Measurements from ENCODE around the gene SPON1.

SPON1 gene

DNA sequence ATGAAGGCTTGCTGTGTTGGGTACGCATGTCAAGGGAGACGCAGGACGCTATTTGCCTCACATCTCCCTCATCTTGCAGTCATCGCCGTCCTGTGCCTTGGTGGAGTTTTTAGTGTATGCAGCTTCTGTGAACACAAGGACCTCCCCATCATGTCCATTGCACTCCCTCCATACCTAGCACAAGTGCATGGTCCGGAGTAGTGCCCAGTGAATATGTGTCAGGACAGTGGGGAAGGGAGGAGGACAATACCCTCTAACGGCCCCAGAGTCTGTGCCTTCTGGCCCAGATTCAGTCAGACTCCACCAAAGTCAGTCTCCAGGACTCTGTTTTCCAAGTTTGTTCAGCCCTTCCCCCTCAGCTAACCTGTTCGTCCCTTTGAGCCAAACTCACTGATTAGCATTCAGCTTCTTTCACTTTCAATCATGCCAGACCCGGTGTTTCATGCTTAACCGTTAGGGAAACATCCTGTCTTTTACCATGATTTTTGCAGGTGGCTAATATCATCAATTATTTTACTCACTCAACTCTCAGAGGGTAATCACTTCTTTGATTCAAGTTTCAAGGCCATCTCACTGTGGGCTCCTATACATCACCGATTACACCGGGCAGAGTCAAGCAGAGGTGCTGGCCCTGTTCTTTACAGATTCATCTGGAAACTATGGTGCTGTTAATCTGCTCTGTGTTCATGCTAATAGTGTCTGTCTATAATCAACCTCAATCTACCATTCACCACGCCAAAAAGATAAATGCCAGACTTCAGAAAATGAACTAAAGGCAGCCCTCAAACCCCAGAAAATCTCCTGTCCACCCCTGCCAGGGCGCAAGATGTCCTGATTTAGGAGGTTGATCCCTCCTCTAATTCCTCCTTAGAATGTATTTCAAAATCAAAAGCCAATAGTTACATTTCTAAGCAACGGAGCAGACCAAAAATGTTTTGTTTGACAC, 240.0 kb downstream of the SPON1 start:
- DNase-seq, result no peak

DNA sequence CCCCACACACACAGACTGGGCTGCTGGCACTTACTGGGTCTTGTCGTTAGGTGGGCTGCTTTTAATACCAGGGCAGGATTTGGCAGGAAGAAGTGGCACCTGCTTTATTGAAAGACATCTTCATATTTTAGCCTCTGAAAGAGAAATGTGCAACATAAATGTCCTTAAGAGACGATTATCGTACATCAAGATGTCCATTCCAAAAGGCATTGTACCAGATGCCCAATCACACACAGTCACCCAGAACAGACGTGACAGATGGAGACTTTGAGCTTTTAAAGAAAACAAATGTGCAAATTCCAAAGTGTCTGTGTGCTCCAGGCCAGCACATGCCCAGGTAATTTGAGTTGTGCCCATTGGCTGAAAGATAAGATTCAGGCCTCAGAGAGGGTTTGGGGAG, 240.8 kb downstream of the SPON1 start:
- no peak for DNase-seq

DNA sequence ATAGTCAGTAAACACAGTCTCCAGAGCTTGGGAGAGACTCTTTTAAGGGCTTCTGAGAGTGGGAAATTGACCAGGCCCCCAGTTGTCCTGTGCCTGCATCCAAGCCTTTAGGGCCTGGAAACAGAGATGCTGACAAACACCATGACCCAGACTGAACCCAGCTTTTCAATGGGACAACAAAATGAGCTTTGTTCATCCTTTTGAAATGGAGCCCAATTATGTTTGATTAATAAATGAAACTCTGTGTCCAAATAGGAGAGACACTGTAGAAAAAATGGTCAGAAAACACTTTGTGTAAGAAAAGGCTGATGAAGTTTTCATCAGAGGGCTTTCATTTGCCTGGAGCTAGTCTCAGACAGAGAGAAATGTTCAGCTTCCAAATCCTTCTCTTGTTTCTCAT, 250.5 kb downstream of the SPON1 start:
- DNase-seq, result no peak

DNA sequence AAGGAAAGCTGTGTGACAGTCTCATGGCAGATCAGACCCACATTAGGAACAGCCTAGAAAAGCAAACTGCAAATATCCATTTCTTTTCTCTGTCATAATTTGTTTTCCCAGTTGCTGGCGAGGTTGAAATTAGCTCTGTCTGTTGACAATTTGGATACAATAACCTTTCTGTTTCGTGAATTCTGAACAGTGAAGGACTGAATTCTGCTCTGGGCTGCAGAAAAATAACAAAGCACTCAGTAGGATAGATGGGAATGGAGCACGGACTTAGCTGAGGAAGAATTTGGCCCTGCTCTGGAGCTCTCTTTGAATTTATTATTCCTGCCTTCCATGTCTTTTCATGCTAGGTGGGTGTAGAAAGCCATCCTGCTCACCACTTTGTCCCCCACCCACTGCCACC, 256.2 kb downstream of the SPON1 start:
- no peak for DNase-seq

DNA sequence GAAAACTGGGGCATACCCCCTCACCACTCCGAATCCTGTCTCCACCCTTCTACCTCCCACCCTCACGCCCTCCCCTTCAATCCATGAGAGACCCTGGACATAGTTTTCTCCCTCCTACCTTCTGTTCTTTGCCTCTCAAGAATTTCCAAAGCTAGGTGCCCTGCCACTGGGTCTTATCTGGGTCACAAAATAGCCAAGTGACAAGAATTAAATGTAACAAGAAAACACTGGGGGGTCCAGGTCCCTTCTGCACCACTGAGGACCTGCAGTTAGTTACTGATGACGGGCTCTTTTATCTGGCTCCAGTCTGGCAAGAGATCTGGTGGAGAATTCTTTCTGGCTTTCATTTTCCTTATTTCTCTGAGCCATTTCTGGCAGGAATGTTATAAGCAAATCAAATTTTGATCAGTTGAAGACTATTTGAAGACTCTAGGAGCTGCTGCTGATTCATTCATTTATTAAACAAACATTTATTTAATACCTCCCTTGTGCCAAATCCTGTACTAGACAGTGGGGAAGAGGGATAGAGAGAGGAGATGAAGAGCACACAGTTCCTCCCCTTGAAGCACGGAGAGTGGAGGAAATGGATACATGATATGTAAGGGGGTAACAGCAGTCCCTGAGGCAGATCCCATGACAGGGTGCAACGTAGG, 261.2 kb downstream of the SPON1 start:
- no peak for DNase-seq

DNA sequence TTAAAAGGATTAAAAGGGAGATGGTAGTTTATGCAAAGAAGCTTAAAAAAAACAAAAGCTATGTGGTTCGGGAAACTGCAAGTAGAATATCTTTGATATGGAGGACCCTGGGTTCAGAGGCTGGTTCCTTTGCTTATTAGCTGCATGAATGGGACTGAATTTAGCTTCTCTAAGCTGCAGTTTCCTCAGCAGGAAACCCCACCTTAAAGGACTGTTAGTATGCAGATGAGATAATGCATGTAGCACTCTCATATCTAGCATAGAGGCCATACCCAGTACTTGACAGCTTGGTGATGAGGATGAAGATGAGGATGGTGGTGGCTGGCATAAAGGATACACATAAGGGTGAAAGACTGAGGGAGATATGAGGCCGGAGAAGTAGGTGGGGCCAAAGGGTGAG, 261.9 kb downstream of the SPON1 start:
- DNase-seq, result no peak

DNA sequence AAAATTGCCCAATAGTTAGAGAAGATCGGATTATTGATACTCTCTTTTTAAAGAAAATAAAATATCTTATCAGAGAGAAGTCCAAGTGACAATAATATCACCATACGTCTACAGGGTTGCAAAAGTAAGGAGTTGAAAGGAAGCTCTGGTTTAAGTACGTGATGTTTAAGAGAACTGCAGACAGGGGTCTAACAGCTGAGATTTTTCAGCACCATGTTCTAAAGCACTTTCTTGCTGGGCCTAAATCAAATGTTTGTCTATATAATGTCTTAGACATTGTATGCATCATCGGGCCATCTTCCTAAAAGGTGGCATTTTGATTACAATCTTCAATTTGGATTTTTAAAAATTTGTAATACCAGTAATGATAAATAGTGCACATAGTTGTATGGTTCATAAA, 263.1 kb downstream of the SPON1 start:
- DNase-seq, result no peak

DNA sequence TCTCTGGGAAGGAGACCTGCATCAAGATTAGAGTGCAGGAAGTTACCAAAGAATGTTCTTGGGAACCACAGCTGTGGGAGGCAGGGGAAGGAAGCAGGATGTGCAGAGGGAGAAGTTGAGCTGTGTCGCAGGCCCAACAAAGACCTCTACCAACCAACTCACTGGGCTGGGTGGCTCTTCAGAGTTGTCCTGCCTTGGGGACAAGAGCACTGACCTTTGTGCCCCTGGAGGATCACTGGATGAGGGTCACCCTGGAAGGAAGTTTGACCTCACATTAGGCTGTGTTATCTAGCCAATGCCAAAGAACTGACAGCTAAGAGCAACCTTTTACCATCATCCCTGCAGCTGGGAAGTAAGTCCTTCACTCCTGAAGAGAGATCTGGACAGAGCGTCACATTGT, 265.8 kb downstream of the SPON1 start:
- DNase-seq, result no peak

DNA sequence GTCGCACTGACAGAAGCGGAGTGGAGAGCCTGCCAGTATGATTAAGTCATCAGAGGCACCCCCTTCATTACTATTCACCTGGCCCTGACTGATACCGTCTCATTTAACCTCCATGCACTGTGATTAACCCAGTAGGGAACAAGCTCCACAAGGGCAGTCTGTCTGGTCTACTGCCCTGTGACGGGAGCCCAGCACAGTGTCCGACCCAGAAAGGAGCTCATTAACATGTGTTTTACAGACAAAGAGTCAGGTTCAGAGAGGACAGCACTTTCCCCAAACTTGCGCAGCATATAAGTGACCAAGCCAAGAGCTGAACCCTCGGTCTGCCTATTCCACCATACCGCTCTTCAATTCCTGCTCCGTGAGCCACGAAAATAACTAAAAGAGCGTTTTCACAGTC, 266.9 kb downstream of the SPON1 start:
- DNase-seq, result no peak

DNA sequence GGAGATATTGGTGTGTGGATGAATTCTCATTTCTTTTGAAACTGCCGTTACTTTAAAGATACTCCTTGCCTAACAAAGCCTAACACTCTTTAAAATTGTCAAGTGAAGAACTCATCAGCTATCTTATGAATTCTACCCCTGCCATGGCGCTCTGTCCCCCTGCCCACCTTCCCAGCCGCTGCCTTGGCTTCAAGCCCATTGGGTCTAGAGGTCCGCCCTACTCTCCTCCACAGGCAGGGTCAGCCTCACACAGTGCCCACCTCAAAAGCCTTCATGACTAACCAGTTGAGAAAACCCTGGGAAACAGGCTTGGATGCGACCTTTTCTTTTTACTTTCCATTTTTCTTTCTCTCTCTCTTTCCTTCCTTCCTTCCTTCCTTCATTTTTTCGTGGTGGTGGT, 267.9 kb downstream of the SPON1 start:
- no peak for DNase-seq

DNA sequence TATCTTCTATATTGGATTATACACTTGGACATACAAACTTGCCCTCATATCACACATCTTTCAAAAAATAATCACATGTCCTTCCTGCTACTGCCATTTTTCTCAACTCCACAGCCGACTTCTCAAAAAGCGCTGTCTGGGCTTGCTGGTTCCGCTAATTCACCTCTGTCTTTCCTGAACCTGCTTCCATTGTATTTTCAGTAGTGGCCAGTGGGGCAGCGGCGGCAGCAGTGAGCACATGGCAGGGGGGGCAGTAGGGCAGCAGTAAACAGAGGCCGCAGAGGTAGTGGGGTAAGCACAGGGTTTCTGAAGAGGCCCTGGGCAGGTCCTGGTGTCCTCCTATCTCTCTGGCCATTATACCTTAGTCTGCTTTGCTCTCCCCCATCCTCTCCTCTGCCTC, 270.1 kb downstream of the SPON1 start:
- DNase-seq, result no peak

DNA sequence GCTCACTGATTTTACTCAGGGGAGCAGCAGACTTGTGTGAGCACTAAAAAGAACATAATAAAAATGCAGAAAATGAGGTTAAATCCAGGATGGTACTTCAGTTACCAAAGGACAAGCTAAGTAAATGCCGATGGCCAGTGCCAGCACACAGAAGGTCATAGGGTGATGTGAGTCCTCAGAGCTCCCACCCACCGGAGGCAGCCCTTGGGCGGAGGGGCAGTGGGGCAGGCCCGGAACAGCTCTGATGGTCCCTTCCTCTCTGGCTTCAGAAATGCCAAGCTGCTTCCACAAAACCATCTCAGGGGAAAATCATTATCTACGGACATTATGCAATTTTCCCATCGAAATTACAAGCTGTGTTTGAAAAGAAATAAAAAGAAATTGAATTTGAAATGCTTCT, 271.9 kb downstream of the SPON1 start:
- no peak for DNase-seq

DNA sequence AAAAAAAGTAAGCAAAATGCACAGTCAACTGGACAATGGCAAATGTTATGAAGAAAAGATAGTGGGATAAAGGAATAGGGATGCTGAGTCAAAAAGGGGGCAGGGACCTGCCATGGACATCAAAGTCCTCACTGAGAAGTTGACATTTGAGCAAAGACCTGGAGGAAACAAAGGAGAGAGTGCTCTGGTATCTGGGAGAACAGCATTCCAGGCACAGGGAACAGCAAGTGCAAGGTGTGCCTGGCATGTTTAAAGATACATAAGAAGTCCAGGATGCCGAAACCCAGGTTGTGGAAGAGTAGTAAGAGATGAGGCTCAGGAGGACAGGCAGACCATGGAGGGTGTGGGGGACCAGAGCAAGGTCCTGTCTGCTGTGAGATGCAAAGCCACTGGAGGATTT, 273.2 kb downstream of the SPON1 start:
- no peak for DNase-seq

DNA sequence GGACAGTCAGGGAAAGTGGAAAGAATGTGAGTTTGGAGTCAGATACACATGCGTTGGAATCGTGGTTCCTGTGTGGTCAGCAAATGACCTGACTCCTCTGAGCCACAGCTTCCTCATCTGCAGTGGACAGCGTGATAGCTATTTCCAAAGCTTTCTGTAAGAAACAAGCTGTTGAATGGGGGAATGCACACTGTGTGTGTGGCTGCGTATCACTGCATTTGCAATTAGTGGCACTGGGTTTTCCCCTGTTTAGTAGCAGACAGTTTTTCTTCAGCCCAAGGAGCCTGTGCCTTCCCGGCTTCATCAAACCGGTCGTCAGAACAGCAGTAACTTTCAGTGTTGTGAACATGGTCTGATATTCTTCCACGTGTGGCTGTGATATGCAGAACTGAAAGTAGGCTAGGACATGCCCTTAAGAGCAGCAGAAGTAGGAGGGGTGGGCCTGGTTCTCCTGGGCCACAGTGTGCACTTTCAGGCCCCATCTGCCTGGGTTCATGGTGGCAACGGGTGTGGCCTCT, 275.0 kb downstream of the SPON1 start:
- no peak for DNase-seq

DNA sequence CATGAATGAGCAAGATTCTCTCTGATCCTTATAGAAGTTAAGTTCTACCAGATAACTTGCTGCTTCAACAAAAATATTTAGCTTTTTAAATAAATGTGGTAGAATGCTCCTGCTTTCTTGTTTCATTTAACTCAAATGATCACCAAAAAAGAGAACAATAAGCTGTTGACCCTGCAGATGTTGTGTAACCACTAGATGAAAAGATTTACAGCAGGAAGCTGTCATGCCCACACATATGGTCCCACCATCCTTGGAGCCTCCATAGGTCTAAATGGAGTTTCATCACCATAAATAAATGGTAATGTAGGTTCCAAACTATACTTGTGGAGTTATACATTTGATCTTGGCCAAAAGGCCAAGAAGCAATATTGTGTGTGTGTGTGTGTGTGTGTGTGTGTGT, 277.7 kb downstream of the SPON1 start:
- no peak for DNase-seq

DNA sequence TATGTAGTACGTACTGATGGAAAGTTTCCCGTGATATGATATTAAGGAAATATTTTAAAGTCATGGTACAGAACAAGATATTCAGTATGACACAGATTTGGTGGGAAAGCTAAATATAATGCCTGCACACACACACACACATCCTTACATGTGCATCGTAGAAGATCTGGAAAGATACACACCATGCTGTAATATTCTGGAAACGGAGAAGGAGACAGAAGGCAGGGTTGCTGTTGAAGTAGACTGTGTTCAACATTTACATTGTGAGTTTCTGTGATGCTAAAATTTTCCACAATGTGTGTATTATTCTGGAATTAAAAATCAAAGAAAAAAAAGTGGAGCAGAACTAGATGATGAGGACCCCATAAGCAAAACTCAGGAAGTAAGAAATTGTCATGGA, 278.4 kb downstream of the SPON1 start:
- DNase-seq, result no peak

DNA sequence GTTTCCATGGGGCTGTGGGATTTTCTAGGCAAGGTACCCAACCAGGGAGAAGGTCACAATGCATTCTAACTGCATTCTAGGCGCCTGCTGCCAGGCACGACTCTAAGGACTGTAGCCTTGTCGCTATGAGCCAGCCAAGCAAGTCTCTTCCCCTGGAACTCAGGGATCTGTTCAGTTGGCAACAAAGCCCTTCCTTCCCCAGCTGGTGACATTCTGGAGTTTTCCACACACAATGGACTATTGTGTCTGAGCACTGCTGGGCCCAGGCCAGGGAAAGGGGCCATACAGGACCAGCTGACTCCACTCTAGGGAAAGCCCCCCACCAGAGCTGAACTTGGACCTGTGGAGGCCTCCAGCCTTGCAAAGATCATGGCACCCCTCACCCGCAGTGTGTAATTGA, 279.7 kb downstream of the SPON1 start:
- DNase-seq, result no peak

DNA sequence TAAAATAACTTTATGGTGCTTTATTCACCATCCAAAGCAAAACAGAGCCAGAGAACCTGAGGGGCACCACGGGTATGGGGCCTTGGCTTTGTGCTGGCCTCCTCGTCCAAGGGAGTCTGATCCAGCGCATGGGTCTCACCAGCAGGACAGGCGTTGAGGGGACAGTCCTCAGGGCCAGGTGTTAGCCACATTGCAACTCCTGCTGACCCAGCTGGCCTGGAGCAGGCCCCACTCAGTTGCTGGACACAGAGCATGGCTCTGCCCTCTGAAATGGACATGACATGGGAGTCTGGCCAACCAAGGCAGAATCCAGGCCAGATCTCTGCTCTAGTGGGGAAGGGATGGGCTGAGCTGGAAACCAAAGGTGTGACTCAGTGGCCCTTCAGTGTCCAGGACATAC, 280.2 kb downstream of the SPON1 start:
- no peak for DNase-seq

DNA sequence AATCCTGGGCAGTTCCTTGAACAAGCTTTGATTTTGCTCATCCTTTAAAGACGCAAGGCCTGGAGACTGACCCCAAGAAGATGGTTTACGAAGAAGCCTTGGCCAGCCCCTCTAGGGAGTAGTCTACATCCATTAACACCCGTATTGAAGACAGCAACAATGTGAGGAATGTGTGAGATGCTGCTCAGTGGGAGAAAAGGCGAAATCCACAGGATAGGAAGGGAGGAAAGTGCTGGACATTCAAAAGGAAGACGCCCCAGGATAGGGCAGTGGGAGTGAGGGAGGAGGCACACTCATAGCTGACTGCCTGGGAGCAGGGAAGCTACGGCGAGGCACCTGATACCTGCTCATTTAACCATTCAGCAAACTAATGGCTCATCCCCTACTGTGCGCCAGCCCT, 282.4 kb downstream of the SPON1 start:
- DNase-seq, result no peak

DNA sequence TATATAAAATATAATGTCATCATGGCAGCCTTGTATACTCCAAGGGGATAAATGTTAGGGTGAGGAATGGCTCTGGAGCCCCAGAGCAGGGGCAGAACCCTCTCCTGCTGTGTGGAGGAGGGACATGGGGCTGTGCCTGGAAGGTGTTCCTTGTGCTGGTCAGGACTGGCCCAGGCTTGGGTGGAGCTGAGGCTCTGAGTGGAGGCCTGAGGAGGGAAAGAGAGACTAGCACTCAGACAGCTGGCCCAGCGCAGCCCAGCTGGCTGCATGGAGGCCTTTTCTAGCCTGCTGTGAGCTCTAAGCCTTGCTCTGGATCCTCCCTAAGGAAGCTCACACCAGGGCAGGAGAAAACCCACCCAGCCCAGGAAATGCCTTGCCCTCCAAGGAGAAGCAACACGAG, 282.9 kb downstream of the SPON1 start:
- no peak for DNase-seq

DNA sequence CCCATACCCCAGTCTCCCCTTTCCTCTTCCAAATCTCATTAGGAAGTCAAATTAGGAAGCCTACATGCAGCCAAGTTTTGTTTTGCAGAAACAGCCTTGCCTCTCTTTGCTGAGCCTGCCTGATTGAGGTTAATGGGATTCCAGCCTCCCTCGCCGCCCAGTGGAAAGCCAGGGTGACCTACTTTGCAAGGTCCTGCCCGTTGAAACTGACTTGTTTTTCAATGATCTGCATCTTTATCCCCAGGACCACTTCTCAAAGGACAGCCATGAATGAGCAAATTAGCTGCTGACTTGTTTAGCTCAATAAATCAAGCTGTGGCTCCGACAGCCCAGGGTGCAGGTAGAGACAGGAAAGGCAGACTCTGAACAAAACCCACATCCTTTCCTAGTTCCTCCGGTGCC, 286.1 kb downstream of the SPON1 start:
- no peak for DNase-seq

DNA sequence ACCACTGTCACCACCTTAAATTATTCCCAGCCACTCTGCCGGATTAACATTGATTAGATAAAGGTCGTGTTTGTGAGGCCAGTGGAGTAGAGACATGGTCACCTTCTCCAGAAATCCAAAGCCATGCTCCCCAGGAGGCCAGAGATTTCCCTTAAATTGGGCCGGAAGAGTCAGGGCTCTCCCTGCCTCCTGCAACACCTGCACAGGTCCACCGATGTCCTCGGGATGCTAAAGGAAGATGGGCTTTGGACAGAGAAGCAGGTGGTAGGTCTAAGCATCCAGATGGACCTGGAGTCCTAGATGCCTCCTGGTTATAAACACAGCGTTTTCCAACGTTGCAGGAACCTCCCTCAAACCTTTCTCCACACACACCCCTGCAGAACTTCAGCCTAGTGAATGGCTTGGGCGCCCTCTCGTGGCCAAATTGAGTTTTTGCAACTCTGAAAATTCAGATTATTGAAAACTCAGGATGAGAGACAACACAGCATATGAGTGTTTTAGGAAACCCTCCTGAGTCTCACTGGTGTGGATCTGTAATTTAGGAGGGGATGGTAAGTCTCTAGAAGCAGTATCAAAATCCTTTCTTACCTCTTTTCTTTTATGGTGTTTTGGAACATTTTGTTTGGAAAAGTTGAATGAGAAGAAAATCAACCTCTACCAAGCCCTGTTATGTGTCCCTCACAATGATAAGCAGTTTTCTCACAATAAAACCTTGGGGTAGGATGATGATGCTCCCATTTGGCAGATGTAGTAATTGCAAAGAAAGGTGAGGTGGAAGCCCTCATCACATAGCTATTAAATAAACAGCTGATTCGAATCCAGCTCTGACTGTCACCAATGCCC, 286.8 kb downstream of the SPON1 start:
- peak; percentile 68 for DNase-seq

DNA sequence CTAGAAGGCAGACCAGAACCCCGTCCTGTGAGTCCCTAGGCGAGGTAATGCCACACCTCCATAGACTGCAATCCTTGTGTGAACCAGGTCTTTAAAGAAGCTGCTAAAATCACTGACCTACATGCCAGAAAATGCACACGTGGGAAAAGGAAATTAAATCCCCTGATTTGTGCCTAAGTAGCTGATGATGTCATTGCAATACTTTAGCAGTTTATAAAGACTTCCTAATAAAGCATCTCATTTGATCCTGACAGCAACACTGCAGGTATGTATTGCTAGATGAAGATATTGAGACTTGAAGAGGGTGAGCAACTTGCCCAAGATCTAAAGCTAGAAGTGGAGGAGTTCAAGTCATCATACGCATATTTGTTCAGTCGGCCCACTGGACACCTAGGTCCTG, 289.2 kb downstream of the SPON1 start:
- no peak for DNase-seq
